HUDEP-2 (cell line): ENCODE results near the gene KCNH1.

Experiments
- DNase-seq, 76 experiments: peaks; one replicate each; lab custom pipeline; 2025; ENCODE audit not compliant: unreplicated experiment in 76 of 76; lab: John Stamatoyannopoulos, UW

The KCNH1 gene

DNA sequence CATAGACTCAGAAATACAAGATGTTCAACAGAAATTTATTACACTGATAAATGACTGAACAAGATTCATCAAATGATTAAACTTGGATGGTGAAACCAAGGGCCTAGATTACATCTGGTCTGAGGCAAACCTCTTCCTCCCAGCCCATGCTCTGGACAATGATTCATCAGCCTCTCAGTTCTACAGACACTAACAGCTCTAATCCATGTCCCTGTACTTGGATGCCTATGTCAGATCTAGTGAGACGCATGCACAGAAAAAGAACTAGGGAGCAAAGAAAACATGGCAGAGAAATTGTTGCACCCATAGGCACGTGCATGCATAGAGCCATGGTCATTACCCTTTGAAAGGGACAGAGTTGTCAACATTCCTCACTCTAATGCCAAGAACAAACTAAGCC is 250.1 kb downstream of the KCNH1 start:
- no peak for DNase-seq

DNA sequence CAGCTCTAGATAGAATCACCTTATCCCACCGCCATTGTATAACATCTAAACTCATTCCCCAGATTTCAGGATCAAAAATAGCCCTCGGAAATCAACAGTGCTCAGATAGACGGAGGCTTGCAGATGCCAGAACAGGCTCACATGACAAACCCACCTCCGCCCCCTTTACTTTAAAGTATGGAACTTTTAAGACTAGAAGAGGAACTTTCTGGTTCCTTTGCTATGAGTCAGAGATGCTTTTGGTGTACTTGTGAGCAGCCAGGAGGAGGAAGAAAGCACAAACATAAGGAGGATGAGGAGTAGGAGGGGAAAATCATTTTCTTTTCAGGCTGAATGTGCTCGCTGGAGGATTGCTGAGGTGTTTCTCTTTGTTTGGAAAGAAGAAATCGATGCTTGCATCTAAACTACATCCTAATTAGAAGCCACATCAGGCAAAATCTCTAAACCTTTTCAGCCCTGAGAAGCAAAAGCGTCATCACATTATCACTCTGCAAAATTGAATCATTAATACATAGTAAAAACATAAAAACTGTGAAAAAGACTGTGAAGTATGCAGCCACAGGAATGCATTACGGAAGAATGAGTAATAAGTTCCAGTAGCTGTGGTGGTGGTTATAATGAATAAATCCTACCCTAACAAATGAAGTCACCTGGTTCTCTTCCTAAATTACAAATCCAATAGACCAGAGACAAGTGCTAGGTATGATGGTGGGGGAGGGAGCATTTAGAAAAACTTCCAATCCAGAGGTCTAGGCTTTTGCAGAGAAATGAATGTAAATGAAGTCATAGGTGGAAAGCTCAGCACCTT is 251.3 kb downstream of the KCNH1 start:
- DNase-seq, result no peak

DNA sequence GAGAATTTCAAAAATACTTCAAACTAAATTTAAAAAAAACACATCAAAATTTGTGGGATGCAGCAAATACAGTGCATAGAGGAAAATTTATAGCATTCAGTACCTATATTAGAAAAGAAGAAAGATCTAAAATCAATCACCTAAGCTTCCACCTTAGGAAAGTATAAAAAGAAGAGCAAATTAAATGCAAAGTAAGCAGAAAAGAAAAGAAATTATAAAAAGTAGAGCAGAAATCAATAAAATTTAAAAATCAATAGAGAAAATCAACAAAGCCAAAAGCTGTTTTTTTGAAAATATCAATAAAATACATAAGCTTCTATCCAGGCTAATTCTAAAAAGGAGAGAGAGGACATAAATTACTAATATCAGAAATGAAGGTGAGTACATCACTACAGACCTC is 255.4 kb downstream of the KCNH1 start:
- DNase-seq, result no peak

DNA sequence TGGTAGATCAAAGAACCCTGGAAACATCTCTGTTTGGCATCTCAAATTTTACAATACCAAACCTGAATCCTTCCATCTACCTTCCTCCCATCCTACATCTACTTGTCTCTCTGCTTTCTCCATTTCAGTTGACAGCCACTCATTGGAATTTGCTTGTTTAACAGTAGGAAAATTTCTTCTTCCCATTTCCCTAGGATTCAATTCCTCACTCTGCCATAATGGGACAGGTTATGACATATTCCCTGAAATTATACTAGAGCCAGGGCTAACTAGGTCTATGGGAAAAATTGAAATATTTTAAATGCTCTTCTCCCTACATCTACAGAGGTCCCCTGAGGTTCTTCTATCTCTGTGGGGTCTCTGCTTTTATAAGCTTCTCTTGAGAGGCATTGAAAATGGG is 257.7 kb downstream of the KCNH1 start:
- DNase-seq, result no peak

DNA sequence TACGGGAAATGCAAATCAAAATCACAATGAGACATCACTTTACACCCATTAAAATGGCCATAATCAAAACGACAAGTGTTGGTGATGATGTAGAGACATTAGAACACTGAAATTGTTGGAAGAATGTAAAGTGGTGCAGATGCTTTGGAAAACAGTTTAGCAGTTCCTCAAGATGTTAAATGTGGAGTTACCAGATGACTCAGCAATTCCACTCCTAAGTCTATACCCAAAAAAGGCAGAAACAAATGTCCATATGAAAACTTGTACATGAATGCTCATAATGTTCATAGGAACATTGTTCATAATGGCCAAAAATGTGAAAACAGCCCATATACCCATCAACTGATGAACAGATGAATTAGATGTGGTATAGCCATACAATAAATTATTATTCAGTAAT is 267.4 kb downstream of the KCNH1 start:
- DNase-seq, result no peak

DNA sequence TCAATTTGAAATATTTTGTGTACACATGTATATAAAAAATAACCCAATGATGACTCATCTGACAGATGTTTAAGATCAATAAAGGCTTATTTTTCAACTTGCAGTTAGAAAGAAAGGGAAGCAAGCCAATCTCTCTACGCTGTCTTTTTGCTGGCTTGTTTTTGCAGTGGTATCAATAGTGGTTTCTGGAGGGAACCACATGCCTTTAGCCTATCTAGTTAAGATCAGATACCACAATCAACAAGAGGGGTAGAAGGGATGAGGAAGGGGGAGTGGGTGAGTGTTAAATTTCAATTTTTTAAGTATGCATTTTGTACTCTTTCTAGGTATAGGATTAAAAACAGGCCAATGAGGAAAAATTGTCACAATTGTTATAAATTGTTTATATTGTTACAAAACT is 276.2 kb downstream of the KCNH1 start:
- DNase-seq, result no peak

DNA sequence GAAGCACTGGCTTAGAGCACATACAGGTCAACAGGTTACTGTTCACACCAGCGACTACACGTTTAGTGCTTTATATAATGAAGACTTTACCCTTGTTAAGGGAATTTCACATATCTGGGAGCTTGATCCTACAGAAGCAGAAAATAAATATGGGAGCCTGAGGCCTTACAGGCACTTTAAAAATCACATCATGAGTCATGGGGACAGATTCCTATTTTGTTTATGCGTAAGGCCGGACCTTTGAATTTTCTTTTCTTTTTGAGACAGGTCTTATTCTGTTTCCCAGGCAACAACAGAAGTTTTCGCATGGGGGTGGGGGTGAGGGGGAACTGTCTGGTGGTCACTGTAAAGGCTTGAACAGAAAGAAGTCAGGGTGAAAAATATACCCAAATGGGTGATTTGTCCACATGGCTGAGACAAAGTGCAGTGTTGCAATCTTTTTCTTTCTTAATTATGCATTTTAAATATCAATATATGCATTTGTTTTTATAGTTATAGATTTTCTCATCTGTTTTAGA is 276.7 kb downstream of the KCNH1 start:
- DNase-seq, result no peak

DNA sequence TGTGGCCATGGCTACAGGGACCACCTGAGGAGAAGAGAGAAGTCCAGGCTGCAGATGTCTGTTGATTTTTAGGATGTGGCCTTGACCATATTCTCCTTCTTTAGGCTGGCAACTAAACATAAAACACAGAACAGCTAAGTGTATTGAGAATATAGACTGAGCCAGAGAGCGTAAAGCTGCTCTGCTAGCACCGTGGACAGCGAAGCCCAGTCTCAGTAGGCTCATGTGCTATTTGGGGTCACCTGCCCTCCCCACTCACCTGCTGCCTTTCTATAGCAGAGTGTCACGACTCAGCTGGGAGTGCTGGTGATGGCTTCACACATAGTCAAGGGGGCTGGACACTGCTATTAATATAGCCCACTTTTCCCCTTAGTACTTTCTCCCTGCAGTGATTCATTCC is 278.5 kb downstream of the KCNH1 start:
- DNase-seq, result no peak

DNA sequence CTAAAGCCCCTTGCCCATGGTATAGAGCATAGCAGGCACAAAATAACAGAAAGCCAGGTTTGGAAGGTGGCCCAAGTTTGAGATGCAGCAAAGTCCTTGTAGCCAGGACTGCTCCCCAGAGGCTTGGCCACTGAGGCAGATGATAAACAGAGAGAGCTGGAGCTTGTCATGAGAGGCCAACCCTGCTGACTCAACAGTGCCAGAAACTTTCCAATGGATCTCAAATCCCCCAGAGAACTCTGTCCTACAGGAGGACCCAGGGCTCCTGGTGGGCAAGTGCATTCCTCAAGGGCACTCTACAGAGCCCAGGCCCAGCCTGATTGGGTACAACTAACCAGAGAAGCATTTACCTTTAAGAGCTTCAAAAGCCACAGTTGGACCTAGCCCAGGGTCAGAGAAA is 280.7 kb downstream of the KCNH1 start:
- DNase-seq, result no peak

DNA sequence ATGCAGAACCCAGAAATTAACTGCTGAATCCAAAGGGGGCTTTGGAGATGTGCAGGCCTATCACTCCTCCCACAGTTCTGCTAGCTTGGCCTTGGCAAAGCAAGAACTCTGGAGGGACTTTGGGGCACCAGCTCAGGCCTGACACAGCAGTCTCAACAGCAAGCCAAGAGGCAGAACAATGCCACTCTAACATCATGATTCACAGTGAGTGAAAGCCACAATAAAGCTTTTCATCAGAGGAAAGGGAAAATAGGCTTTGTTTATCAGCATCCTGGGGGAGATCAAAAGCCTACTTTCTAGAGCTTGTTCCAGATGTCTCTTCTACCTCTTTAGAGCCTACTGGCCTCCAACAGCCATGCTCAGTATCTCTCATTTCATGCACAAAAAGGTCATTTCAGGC is 283.4 kb downstream of the KCNH1 start:
- no peak for DNase-seq

DNA sequence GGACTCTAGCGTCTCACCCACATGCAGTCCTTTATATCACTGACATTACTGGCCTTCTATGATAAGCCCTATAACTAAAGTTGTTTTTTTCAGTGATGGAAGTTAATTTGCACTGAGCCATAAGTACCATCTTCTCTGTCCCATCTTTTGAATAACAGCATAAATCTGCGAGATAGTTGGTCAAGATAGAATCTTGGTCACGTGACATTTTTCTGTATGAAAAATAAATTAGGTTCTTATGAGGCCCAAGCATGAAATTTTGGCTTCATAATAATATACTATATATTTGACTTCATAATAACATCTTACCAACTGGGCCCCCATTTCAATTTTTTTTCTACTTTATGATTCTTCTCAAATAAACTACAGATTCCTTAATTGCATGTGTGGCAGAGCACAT is 285.5 kb downstream of the KCNH1 start:
- no peak for DNase-seq

DNA sequence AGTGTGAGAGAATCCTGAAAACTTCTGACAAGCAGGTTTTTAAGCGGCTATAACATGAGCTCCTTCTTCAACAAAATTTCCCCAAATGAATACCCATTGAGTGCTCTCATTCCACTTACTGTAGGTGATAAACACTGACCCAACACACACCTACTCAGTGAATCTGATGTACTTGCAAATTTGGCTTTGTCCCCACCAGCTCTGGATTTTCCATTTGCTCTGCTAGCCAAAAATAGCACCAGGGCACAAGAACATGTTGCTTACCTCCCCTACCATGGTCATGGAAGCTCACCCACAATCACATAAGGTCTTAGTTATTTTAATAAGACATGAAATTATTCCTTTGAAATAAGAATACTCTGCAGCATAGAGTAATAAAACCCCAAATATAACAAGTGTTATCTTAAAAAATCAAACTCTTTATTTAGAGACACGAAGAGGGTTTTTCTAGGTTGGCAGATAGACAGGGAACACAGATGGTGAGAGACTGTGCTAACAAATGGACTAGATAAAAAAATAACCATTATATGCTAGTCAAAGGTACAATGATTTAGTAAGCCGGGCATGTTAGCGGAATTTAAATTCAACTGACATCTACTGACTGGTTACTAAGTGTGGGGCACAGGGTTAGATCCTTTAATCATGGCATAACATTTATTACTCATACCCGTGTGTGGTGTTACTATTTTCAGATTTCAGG is 291.9 kb downstream of the KCNH1 start:
- DNase-seq, result no peak

DNA sequence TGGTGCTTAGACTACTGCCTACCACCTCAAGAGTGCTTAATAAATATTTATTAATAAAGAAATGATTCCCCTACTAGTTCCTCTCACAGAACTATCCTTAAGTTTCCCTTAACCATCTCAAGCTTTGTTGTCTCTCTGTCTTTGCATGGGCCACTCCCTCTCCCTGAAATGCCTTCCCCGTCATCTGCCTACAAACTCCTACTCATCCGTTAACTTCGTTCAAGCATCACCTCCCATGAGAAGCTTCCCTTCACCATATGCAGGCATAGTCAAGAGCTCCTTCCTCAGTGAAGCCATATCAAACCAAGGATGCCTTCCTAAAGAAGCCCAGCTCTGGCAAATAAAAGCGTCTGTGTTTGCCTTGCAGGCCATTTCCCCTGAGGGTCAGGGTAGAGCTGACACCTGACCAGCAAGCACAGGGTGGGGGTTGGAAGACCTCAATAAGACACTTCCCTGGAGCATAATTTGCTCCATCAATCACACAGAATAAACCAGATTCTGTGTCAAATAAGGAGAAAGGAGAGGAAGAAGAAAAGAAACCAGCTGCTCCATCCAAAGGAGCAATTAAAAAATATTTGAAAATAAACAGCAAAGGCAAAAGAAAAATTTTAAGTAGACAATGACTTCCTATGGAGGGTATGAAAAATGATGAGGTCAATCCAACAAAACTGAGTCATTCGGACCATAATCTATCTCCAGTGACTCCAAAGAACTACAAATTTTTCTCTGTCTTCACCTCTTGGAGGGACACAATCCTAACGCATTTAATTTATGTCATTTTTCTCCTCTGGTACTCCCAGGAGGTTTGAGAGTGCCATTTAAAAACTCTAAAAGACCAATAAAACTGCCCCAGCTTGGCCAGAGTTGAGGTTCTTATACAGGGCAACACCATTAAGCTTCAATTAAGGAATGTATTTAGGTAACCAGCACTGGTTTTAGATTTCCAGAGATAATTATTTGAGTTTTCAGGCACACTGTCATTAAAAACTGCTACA is 303.6 kb downstream of the KCNH1 start:
- DNase-seq, result no peak

DNA sequence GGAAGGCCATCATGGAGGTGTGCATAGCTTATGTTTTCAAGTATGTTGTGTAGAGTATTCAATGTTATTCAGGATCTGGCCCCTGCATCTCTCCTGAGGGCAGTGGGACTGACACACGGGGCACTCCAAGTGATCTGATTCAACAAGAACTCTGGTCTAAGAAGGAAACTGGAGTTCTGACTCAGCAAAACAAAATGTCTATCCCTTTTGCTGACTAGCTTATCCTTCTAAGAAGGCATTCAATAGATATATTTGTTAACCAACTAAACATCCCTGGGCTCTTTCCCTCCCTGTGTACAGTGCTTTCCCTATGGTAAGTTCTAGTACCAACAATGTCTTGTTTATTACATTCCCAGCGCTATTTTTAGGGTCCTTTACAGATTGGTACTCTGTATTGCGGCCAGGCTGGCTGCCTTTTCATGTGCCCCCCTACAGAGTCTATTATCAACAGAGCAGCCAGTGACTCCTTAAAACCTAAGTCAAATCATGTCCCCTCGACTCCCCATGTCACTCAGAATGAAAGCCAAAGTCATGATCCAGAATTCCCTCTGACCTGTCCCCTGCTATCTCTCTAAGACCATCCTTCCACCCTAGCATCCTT is 304.9 kb downstream of the KCNH1 start:
- DNase-seq, result no peak

DNA sequence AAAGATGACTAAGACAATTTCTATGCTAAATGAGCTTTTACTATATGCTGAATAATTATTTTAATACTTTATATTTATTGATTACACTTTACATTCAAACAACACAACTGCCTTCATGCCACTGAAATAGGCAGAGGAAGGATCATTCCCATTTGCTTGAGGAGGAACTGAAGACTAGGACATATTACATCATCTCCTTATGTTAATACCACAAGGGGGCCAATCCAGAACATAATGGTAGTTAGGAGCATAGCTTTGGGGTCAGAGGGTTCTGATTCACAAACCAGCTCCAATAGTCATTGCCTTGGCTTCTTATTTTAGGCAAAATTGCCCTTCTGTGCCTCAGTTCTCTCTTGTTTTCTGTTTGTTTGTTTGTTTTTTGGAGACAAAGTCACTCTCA is 306.5 kb downstream of the KCNH1 start:
- DNase-seq, result no peak

DNA sequence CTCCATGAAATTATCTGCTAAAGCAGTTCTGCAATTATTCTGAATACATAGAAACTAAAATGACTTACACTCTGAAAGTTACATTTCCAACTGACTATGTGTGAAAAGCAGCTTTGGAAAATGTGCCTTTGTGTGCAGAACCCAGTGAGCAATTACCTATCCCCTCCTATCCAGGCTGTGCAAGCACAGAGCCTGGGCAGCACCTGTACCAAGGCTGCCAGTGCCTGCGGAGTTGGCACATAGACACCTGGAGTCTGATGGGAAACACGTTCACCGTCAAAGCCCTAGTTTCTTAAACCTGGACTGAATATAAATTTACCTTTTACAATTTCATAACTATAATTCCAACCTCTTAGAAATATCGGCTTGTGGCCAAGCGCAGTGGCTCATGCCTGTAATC is 307.3 kb downstream of the KCNH1 start:
- no peak for DNase-seq

DNA sequence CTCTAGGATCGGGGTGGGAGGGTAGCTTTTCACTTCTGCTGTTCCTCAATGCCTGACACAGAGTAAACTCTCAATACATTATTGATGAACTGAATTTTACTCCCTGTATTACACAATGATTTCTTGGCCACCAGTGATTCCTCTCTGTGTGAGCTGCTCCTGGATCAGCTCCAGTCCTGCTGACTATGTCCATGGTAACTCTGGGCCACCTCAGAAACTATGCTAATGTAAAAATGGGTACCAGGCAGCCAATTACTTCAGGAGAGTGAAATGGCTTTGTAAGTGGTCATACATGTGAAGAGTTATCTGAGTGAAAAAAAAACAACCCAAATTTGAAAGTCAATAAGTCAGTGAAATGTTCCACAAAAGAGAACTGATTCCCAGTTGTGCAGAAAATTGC is 311.0 kb downstream of the KCNH1 start:
- DNase-seq, result no peak

DNA sequence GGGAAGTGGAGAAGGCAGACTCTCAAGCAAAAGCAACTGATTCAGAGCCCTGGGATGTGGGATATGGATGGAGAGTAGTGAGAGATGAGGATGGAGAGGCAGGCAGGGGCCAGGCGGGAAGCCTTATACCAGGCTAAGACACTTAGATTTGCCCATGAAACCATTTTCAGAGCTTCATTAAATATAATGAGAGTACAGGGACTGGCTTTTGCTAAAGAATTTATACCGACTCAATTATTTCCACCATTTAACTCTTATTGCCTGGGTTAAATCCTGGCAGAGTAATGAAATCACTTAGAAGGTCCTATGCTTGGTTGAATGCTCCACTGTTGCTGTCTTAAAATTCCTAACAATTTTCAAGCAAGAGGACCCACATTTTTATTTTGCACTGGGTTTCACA is 311.7 kb downstream of the KCNH1 start:
- DNase-seq, result no peak

DNA sequence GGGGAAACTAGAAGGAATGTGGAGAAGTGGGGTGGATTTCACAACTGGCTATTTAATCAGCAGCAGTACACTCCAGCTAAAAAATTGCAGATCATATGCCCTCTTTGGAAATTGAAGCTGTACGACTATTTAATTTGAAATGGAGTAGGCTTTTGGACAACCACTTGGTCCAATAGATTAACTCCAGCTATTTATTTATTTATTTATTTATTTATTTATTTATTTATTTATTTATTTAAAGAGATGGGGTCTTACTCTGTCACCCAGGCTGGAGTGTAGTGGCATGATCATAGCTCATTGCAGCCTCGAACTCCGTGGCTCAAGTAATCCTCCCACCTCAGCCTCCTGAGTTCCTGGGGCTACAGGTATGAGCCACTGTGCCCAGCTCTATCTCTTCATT is 312.3 kb downstream of the KCNH1 start:
- DNase-seq, result no peak

DNA sequence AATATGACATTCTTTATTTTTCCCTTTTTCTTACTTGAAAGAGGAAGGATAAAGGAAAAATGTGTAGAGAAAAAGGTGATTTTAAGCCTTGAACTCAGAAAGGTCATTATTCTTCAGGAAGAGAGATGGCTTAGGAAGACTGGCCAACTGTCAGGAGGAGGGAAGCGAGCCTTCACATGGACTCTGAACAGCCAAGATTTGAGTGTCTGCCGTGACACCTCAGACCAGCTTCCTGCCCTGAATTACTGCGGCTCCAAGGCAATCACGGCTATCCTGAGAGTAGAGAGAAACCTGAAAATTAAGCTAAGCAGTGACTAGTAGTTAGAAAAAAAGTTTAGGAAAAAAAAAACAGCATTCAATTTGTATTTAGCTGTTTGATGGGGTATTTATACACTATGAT is 314.7 kb downstream of the KCNH1 start:
- no peak for DNase-seq
